ENCODE results near the gene ADAMTSL4.

DNA sequence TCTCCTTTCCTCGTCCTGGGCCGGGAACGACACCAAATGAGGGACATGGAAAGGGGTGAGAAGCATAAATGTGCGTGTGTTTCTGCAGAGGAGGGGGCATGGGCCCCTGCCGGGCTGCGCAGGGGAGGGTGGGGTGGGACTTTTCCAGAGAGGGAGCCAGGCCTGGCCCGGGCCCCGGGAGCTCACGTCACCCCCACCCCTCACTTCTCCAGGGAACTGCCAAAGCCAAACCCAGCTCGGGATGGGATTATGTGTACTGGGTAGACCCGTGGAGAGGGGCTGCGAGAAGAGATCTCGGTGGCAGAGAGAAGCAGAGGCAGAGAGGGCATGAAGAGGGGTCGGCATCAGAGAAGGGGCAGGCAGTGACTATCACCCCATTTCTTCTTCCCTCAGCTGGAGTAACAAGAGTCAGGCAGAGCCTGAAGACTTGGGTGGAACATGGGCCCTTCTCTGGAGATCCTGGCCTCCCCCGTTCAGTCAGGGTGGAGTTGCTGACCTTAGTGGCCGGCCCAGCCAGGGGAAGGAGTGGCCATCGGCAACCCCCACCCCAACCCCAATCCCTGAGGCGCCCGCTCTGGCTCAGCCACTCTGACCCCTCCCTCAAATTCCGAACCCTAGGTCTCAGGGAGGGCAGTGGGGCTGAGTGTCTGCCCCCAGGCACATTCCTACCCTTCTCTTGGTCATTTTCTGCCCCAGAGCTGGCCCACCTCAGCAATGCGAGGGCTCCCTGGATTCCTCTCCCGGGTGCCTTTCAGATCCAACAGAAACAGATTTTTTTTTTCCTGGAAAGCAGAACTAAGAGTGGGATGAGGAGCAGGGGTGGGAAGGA lies 1.2 kb downstream of the ADAMTSL4 start:
- TF ChIP-seq, protein P1, sequence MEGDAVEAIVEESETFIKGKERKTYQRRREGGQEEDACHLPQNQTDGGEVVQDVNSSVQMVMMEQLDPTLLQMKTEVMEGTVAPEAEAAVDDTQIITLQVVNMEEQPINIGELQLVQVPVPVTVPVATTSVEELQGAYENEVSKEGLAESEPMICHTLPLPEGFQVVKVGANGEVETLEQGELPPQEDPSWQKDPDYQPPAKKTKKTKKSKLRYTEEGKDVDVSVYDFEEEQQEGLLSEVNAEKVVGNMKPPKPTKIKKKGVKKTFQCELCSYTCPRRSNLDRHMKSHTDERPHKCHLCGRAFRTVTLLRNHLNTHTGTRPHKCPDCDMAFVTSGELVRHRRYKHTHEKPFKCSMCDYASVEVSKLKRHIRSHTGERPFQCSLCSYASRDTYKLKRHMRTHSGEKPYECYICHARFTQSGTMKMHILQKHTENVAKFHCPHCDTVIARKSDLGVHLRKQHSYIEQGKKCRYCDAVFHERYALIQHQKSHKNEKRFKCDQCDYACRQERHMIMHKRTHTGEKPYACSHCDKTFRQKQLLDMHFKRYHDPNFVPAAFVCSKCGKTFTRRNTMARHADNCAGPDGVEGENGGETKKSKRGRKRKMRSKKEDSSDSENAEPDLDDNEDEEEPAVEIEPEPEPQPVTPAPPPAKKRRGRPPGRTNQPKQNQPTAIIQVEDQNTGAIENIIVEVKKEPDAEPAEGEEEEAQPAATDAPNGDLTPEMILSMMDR (IDR thresholded peaks at IDR 0.05 in 2 of 3, conservative IDR thresholded peaks at IDR 0.05 in 1 of 3; ENCODE audit: borderline replicate concordance in 1 of 3, insufficient read depth in 1 of 3, low read depth in 2 of 3, low read length in 2 of 3): no peak
- TF ChIP-seq JUND (IDR thresholded peaks at IDR 0.05): no peak
- no peak for TF ChIP-seq ZNF274 (IDR thresholded peaks at IDR 0.05; ENCODE audit: low read depth, low read length)
- TF ChIP-seq RAD21 (IDR thresholded peaks at IDR 0.05; ENCODE audit: low read depth): no peak
- TF ChIP-seq, protein P2, sequence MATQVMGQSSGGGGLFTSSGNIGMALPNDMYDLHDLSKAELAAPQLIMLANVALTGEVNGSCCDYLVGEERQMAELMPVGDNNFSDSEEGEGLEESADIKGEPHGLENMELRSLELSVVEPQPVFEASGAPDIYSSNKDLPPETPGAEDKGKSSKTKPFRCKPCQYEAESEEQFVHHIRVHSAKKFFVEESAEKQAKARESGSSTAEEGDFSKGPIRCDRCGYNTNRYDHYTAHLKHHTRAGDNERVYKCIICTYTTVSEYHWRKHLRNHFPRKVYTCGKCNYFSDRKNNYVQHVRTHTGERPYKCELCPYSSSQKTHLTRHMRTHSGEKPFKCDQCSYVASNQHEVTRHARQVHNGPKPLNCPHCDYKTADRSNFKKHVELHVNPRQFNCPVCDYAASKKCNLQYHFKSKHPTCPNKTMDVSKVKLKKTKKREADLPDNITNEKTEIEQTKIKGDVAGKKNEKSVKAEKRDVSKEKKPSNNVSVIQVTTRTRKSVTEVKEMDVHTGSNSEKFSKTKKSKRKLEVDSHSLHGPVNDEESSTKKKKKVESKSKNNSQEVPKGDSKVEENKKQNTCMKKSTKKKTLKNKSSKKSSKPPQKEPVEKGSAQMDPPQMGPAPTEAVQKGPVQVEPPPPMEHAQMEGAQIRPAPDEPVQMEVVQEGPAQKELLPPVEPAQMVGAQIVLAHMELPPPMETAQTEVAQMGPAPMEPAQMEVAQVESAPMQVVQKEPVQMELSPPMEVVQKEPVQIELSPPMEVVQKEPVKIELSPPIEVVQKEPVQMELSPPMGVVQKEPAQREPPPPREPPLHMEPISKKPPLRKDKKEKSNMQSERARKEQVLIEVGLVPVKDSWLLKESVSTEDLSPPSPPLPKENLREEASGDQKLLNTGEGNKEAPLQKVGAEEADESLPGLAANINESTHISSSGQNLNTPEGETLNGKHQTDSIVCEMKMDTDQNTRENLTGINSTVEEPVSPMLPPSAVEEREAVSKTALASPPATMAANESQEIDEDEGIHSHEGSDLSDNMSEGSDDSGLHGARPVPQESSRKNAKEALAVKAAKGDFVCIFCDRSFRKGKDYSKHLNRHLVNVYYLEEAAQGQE (IDR thresholded peaks at IDR 0.05; ENCODE audit: low read depth): no peak
